ENCODE measurements around the gene TAF15.

TAF15 gene

DNA sequence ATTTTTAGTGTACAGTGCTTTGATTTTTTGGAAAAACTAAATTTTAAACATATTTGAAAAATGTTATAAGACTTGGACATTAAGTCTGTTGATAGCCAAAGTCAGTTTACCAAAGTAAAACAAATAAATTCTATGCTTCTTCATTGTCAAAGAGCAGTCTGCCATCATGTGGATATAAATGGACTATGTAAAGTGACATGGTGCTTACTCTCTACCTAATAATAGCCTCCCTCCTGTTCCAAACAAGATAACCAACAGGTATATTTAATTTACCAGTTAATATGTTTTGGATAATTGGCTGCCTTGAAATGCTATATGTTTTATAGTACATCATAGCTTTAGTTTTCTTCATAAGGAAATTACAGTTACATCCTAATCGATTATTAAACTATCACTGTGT lies 15.9 kb downstream of the TAF15 start:
- no peak for DNase-seq

DNA sequence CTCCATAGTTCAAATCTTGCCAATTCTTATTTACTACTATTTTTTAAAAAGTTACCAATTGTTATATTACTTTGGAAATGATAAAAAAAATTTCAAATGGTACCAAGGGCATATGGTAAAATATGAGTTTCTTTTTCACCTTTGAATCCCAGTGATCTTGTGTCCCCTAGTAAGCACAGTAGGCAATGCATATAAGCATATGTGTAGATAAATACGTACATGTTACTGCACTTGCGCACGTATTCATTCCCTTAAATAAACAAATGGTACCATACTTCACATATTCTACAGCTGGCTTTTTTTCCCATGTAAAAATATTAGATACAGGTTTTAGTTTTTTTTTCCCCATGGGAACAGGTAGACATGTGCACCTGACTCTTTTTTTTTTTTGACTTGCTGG lies 31.8 kb downstream of the TAF15 start:
- DNase-seq = no peak

DNA sequence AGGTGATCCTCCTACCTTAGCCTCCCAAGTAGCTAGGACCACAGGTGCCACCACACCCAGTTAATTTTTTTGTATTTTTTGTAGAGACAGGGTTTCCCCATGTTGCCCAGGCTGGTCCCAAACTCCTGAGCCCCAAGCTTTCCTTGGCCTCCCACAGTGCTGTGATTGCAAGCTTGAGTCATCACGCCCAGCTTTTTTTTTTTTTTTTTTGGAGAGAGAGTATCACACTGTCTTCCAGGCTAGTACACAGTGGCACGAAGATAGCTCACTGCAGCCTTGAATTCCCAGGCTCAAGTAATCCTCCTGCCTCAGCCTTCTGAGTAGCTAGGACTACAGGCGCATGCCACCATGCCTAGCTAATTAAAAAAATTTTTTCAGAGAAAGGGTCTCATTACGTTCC lies 32.2 kb downstream of the TAF15 start:
- DNase-seq = no peak

DNA sequence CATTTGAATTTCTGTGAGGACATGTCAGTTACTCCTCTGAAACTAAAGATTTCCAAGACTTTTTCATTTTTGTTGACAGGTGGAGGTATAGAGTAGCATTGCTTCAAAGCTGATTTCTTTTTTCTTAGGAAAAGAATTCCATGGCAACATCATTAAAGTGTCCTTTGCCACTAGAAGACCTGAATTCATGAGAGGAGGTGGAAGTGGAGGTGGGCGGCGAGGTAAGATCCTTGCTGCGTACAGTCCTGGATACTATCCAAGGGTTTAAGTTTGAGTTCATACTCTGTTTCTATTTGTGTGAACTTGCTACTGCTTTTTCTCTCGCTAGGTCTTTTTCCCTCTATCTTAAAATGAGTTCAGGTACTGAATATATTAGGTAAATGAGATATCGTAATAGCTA lies 33.0 kb downstream of the TAF15 start:
- no peak for DNase-seq

DNA sequence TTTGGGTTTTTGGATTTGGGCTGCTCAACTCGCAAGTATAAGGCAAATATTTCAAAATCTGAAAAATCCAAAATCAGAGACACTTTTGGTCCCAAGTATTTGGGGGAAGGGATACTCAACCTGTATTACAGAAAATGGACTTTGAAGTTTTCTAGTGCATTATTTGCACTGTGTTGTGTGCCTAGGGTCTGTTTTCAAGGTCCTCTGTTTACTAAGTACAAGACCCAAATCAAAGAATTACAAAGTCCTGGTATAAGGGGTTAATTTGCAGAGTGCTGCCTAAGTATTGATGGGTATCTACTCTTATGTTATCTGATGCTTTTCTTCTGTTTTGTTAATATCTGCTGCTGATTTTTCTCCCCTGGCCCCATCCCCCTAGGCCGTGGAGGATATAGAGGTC lies 34.4 kb downstream of the TAF15 start:
- DNase-seq = no peak

DNA sequence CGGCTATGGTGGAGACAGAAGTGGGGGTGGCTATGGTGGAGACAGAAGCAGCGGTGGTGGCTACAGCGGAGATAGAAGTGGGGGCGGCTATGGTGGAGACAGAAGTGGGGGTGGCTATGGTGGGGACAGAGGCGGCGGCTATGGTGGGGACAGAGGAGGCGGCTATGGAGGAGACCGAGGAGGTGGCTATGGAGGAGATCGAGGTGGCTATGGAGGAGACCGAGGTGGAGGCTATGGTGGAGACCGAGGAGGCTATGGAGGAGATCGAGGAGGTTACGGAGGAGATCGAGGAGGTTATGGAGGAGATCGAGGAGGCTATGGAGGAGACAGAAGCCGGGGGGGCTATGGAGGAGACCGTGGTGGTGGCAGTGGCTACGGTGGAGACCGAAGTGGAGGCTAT lies 35.3 kb downstream of the TAF15 start:
- DNase-seq = no peak

DNA sequence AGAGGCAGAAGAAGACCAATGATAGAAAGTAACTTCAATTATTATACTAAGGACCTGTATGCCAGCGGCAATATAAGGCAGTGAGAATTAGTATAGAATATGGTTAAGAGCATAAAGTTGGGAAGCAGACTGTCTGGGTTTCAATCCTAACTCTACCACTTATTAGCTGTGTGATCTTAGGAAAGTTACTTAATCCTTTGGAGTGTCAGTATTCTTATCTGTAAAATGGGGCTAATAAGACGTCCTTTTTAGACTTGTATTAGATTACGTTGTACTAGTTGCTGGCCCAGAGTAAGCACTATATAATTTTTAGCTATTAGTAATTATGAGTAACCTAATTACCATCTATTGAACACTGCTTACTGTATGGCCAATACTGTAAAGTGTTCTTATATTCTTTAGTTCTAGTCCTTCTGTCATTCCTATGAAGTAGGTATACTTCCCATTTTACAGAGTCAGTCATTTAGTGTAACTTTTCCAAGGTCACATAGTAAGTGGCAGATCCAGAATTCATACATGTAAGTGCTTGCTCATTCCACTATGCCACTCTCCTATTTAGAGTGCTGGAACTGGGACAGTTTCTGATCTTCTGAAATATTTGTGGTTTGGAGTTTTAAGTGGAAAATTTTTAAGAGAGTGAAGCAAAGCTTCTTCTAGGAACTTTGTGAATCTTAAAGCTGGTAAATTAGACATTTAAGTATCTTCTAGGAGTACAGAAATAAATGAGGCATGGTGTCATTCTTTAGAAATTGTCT lies 36.9 kb downstream of the TAF15 start:
- no peak for DNase-seq

DNA sequence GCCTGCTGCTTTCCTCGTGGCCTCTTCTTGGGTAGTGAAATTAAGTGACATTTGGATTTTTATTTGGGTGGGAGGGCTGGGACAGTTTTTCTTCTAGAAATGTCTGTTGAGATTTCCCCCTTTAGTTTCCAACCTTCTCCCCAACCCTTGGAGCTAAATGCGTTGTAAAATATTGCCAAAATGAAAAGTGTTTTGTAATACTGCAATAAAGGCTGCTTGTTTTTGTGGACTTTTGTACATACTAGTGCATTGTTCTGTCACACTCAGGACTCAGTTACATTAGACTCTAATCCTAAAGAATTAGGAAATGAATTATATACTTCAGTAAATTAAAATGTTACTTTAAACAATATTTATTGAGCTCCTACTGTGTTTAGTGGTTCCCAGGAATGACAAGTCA lies 37.7 kb downstream of the TAF15 start:
- DNase-seq = no peak

DNA sequence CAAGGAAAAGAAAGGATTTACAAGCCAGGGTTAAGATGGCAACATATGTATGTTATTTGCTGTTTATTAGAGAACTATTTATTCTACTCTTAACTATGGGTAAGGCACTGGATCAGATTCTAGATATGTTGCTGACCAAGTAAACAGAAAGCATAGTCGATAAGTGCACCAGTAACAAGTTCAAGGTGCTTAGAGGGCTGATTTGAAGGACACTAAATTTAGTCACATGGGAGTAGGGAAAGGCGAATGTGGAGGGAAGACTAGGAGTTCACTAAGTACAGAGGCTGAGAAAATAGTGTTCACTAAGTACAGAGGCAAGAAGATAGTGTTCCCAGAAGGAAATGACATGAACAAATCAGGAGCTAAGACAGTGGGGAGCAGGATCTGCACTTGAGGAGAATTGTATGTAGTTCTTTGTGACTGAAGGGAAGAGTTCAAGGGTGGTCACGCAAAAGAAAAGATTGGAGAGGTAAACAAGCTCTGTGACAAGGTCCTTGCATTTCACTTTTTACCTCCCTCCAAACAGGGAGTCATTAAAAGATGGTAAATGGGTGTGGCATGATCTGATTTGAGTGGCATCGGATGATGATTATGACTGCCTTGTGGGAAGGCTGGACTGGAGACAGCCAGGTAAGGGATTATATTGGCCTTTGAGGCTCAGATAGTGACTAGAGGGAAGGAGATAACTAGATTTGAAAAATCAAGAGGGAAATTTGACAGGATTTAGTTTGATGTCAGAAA lies 38.5 kb downstream of the TAF15 start:
- no peak for DNase-seq

DNA sequence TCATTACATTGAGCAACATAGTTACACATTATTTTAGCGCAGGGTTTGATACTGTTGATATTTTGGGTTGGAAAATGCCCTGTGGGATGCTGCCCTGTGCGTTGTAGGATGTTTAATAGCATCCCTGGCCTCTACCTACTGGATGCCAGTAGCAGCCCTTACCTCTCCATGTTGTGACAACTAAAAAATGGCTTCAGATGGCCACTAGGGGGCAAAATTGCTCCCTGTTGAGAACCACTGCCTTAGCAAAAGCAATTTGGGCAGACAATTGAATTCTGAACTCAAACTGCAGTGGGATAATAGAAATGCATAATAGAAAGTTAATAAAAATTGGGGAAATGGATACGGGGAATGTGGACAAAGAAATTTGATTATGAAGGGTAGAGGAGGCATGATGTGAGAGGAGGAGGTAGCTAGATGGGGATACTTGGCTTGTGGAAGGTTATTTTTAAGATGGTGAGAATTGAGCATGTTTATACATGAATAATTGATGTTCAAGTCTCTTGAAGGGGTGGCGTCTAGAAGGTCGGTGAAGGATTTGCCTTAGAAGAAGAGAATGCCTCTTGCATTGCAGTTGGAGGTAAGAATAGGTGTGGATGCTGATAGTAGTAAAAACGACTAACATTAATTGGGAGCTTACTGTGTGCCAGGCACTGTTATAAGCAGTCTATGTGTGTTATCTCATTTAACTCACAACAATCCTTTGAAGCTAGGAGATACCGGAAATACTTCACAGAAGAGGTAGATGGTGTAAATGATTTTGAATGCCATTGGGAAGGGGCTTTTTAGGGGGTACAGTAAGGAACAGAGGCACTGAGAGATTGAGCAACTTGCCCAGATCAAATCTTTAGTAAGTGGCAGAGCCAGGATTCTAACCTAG lies 40.4 kb downstream of the TAF15 start:
- DNase-seq = peak; percentile 76

DNA sequence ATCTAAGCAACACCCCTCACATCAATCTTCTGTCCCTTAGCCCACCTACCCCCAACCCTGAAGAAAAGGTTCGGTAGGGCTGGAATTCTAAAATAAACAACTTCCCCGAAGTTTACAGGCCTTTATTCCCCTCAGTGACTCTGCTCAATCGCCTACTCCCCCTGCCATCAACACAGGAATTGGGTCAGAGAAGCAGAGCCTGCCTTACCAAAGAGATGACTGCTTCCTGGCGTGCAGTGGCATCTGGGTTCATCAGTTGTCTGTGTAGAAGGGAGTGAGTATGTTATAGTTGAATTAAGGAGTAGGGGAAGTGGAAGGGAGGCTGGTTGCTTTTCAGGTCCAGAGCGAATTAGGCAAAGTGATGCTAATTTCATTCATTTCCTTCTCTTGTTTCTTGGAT lies 46.7 kb downstream of the TAF15 start:
- no peak for DNase-seq

DNA sequence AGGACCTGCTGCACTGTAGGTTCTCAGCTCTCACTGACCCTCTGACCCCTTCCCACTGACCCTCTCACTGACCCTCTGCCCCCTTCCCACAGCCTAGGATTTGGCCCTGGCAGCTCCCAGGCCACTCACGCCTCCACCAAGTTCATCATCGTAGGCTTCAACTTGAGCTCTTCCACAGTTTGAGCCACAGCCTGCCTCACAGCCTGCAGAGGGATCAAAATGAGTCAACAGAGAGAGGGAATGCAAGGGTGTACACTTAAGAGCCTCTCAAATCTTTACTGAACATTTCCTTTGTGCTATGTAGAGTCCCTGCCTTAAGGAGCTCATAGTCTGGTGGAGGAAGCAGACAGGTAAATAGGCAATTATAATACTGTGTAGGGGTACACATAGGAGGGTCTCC lies 47.3 kb downstream of the TAF15 start:
- DNase-seq = no peak

DNA sequence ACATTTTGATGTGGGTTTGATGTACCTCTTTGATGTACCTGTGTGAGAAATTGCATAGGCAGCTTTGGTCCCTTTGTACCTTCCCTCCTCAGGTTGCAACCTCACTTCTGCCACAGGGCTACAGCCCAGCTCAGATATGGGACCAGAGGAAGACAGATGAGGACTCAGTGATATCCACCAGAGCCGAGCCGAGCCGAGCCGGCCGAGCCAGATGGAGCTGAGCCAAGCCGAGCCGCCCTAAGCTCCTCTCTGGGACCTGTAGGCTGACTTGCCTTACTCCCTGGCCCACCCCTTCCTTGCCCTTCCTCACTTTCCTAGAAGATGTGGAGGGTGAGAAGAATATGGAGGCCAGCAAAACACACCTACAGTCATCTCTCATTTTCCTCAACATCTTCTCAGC lies 55.6 kb downstream of the TAF15 start:
- no peak for DNase-seq

DNA sequence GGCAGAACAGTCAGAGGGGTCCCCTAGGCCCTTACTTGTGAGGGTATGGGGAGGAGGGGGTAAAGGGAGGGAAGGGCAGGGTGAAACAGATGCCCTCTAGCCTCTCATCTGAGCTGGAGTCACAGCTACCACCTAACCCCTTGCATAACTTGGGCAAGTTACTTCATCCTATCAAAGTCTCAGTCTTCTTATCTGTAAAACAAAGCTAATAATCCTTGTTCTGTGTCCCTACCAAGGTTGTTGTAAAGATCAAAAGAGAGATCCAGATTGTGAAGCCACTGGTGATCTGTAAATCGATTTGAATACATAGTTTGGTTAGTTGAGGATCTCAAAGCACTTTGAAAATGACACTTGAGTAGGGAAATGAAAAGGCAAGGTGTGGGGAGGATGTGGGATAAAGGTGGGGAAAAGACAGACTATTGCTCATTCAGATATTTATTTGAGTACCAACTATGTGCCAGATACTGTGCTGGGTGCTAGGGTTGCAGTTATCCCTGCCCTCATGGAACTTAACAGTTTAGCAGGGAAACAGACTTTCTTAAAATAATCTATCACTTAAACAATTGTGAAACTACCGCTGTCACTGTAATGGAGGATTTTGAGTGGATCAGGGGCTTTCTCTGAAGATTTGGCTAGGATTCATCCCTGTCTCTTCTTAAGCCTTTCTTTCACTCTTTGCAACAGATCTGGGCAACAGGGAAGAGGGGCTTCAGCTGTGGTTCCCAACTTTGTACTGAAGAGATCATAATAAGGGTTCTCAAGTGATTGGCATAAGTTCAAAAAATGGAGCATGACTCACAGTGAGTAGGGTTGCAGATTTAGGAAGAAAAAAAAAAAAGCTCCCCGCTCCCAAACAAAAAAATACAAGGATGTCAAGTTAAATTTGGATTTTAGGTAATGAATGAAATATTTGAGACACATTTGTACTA lies 56.4 kb downstream of the TAF15 start:
- no peak for DNase-seq

DNA sequence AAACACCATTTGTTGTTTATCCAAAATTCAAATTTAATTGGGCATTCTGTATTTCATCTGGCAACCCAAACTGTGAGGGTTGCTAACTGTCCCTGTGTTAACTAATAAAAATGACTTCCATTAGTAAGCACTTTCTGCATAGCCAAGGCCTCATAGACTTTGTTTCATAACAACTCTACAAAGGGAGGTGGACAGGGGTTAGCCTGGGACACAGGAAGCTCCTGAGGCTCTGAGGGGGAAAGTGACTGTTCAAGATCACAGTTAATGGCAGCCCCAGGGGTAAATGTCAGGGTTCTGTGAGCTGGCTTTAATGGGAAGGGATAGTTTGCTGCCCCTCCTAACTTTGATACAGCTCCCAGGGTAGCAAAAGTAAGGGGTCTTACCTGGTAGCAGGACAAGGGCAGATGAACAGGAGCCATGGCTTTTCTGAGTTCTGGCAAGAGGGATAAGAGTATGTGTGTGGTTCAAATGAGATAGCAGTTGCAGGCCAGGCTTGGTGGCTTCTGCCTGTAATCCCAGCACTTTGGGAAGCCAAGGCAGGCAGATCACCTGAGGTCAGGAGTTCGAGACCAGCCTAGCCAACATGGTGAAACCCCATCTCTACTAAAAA lies 57.2 kb downstream of the TAF15 start:
- no peak for DNase-seq

DNA sequence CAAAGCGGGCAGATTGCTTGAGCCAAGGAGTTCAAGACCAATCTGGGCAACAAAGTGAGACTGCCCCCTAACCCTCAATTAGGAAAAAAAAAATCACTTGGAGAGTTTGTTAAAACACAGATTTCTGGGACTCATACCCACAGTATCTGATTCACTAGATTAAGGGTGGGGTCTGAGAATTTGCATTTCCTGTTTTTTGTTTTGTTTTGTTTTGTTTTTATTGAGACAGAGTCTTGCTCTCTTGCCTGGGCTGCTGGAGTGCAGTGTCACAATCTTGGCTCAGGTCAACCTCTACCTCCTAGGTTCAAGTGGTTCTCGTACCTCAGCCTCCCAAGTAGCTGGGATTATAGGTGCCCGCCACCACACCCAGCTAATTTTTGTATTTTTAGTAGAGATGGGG lies 58.3 kb downstream of the TAF15 start:
- no peak for DNase-seq

DNA sequence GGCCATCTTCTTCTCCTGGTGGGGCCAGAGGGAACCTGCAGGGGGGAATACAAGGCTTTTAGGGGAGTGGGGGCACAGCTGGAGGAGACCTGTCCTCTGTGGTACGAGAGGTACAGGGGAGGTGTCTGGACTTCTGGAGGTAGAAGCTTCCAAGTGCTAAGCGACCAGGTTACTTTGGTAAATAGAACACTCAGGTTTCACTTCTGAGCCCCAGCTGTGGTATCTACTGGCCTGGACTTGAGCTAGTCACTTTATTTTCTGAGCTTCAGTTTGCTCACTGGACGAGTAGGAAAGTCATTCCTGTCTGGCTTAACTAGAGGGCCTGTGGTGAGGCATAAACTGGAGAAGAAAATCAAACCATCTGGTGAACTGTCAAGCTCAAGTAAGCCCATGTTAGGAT lies 59.5 kb downstream of the TAF15 start, which contains the start of gene HEATR9:
Gene HEATR9, minus strand, starts transcription at position 155 of the 400 bp plus-strand sequence. Its CDS starts 149 bp downstream, at position 6.
- no peak for DNase-seq

DNA sequence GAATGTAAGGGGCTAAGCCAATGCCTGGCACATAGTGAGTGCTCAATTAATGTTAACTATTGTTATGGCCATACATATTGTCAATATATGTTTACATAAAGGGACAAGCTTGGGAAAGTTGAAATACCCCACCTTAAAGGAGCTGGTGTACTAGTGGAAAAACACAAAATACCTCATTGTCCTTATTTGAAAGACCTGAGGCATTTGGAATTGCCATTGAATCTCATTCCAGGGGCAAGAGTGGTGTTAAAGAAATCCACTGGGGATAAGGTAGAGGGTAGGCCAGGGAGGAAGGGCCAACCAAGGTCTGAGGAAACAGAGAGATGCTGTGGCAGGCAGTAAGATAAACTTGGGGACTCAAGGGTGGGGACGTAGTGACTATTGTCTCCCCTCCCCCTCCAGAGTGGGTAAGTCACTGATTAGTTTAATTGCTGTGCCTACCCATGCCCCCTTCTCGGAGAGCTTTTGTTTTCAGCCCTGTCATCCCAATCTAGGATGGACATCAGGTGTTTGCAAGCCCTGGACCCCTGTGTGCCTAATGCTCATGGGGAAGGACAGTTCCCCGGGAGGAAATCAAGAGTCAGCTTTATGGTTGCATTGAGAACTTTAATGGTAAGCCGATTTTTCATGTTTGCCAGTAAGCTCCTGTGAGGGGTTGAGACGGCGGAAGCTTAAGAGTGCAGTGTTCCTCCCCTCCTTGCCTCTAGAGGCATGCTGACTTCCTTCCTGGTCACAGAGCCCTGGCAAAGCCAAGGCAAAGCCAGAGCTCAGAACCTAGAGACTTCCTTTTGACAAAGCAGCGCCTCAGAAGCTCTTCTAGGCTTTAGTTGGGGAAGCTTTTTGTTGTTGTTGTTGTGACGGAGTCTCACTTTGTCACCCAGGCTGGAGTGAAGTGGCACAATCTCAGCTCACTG lies 61.9 kb downstream of the TAF15 start:
- DNase-seq = no peak

DNA sequence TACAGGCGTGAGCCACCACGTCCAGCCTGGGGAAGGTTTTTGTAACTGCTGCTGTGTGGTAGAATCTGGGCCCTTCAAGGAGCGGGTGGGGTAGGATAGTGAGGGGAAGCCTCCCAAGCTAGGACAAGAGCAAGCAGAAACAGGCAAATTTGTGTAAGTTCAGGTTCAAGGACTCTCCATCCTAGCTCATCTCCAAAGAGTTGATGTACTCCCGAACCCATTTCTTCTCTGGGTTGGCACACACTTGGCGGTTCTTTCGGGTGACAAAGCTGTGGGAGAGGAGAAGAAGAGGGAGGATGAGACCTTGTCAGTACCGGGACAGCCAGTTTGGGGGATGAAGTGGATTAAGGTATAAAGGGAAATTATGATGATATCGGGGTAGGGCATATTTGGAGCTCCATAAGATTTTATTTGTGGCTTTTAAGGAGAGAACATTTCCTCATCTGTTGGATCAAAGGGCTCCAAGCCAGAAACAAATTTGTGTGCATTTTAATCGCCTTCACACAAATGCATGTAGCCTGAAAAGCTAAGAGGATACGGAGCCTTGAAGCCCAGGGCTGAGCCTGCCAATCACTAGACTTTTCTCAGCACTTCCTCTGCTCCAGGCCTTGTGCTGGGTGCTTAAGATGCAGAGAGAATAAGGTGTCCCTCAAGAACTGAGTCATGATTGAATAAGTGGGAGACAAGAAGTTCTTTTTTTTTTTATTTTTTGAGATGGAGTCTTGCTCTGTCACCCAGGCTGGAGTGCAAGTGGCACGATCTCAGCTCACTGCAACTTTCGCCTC lies 63.1 kb downstream of the TAF15 start:
- no peak for DNase-seq

All from activated effector memory CD4-positive, alpha-beta T cell treated with anti-CD3 and anti-CD28 coated beads, Interleukin-2, amount 50 U/mL, for 16 hours (primary cell).